Measurements from ENCODE around the gene HNRNPL.

- TF ChIP-seq CTCF (IDR thresholded peaks at IDR 0.05 in 4 of 5, conservative IDR thresholded peaks at IDR 0.05 in 1 of 5) (no peak), POLR2A (IDR thresholded peaks at IDR 0.05) (peak in 1 of 2 donors; percentile 27)
Observed at GRCh38 chr19:38845374-38846024, 4.3 kb downstream of the HNRNPL start.
